ENCODE data around the gene MRE11.
"Not testable (repeated sequence)": the region's sequence is repeated elsewhere in the genome, so short reads cannot be mapped to it uniquely, and the experiment has no call there.

The MRE11 gene

GRCh38 chr11:94400457-94400838 is 93.2 kb downstream of the MRE11 start:
- Histone ChIP-seq H3K27ac (no peak overlapping the region), H3K27me3 (replicated peaks) (peaks cover 15% of the 10 kb centered on the region), H3K36me3 (replicated peaks) (no peaks in the 10 kb centered on the region), H3K4me3 (ENCODE audit: low read depth, low read length) (no peak overlapping the region)
- TF ChIP-seq, protein P1, sequence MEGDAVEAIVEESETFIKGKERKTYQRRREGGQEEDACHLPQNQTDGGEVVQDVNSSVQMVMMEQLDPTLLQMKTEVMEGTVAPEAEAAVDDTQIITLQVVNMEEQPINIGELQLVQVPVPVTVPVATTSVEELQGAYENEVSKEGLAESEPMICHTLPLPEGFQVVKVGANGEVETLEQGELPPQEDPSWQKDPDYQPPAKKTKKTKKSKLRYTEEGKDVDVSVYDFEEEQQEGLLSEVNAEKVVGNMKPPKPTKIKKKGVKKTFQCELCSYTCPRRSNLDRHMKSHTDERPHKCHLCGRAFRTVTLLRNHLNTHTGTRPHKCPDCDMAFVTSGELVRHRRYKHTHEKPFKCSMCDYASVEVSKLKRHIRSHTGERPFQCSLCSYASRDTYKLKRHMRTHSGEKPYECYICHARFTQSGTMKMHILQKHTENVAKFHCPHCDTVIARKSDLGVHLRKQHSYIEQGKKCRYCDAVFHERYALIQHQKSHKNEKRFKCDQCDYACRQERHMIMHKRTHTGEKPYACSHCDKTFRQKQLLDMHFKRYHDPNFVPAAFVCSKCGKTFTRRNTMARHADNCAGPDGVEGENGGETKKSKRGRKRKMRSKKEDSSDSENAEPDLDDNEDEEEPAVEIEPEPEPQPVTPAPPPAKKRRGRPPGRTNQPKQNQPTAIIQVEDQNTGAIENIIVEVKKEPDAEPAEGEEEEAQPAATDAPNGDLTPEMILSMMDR (IDR thresholded peaks at IDR 0.05; ENCODE audit: low read depth, low read length, missing control alignments) = no peak
- DNase-seq = no peak
- in situ Hi-C loops (cut with HindIII; ENCODE audit: low pct_ligation_motif_present, low sequenced_read_pairs) = no loop called here

GRCh38 chr11:94400050-94400449 is 93.6 kb downstream of the MRE11 start:
- Histone ChIP-seq H3K36me3 (replicated peaks) (no peaks in the 10 kb centered on the region), H3K27me3 (replicated peaks) (peaks cover 15% of the 10 kb centered on the region), H3K4me3 (ENCODE audit: low read depth, low read length) (no peak overlapping the region), H3K27ac (no peak overlapping the region)
- TF ChIP-seq, protein P1 (IDR thresholded peaks at IDR 0.05; ENCODE audit: low read depth, low read length, missing control alignments) = no peak
- in situ Hi-C loops (cut with HindIII; ENCODE audit: low pct_ligation_motif_present, low sequenced_read_pairs) = no loop called here
- DNase-seq = no peak

DNA sequence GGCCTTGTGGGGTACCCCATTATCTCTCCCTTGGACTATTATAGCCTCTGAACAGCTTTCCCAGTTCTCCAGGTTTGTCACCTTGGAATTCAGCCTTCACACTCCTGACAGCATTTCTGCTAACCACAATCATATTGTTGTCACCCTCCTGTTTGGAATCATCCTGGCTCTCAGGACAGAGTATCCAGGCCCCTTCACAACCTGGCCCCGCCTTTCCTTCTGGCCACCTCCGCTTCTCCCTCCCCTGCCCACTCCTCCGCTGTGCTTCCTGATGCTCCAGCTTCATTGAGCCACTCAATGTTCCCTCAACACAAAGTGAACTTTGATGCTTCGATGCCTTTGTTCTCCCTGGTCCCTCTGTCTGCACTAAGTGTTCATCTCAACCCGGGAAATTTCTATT is 95.5 kb downstream of the MRE11 start:
- TF ChIP-seq, protein P1 (IDR thresholded peaks at IDR 0.05; ENCODE audit: low read depth, low read length, missing control alignments) = no peak
- Histone ChIP-seq H3K27ac (no peak overlapping the region), H3K4me3 (ENCODE audit: low read depth, low read length) (no peak overlapping the region), H3K27me3 (replicated peaks) (peaks cover 15% of the 10 kb centered on the region), H3K36me3 (replicated peaks) (no peaks in the 10 kb centered on the region)
- no peak for DNase-seq
- in situ Hi-C loops (cut with HindIII; ENCODE audit: low pct_ligation_motif_present, low sequenced_read_pairs) = no loop called here

GRCh38 chr11:94396282-94396681 is 97.4 kb downstream of the MRE11 start:
- in situ Hi-C loops (cut with HindIII; ENCODE audit: low pct_ligation_motif_present, low sequenced_read_pairs) = no loop called here
- DNase-seq = no peak

GRCh38 chr11:94391937-94392336 is 101.7 kb downstream of the MRE11 start:
- DNase-seq; H3K36me3 ChIP-seq (replicated peaks); H3K27me3 ChIP-seq (replicated peaks); H3K27ac ChIP-seq; in situ Hi-C loops (cut with HindIII; ENCODE audit: low pct_ligation_motif_present, low sequenced_read_pairs); H3K4me3 ChIP-seq (ENCODE audit: low read depth, low read length): not testable (repeated sequence)

More at GRCh38 chr11:94396282-94396681, 97.4 kb downstream of the MRE11 start:
- Histone ChIP-seq H3K36me3 (replicated peaks) (no peaks in the 10 kb centered on the region), H3K27ac (no peak overlapping the region), H3K4me3 (ENCODE audit: low read depth, low read length) (no peak overlapping the region), H3K27me3 (replicated peaks) (peaks cover 15% of the 10 kb centered on the region)
- TF ChIP-seq, protein P1 (IDR thresholded peaks at IDR 0.05; ENCODE audit: low read depth, low read length, missing control alignments) = no peak

- Histone ChIP-seq H3K27ac (no peak overlapping the region), H3K36me3 (replicated peaks) (no peaks in the 10 kb centered on the region), H3K27me3 (replicated peaks) (no peaks in the 10 kb centered on the region), H3K4me3 (ENCODE audit: low read depth, low read length) (no peak overlapping the region)
- TF ChIP-seq, protein P1 (IDR thresholded peaks at IDR 0.05; ENCODE audit: low read depth, low read length, missing control alignments) = no peak
- no peak for DNase-seq
- in situ Hi-C loops (cut with HindIII; ENCODE audit: low pct_ligation_motif_present, low sequenced_read_pairs) = no loop called here
These were observed 114.0 kb downstream of the MRE11 start for GRCh38 chr11:94379613-94380012.

Data from brain microvascular endothelial cell (primary cell).